Activated CD8-positive, alpha-beta memory T cell treated with anti-CD3 and anti-CD28 coated beads for 36 hours (primary cell): ENCODE results near the gene MACROH2A1. TPM values are rescaled to one million over a fixed set of nuclear protein-coding genes. Genes with fewer than 3 reads are reported as not detected.

Experiments used
- CTCF ChIA-PET: fragments of 350-600 bp; sonication (Branson Sonifier 250); formaldehyde crosslinking; loops from one replicate; lab custom pipeline; 2021; ENCODE audit warnings: antibody characterized with exemption; lab: Charles Lee
- POLR2A ChIA-PET: fragments of 350-600 bp; sonication (Branson Sonifier 250); formaldehyde crosslinking; loops from one replicate; lab custom pipeline; 2021; ENCODE audit warnings: antibody characterized with exemption; lab: Charles Lee
- total RNA-seq, 2 experiments: library from RNA; stranded (reverse); gene quantifications; one replicate each; pipeline ENCODE4 v1.2.3, GENCODE V29; 2021

The MACROH2A1 gene
- total RNA-seq, 2 experiments from 2014 or later, result 198 to 201 TPM

DNA sequence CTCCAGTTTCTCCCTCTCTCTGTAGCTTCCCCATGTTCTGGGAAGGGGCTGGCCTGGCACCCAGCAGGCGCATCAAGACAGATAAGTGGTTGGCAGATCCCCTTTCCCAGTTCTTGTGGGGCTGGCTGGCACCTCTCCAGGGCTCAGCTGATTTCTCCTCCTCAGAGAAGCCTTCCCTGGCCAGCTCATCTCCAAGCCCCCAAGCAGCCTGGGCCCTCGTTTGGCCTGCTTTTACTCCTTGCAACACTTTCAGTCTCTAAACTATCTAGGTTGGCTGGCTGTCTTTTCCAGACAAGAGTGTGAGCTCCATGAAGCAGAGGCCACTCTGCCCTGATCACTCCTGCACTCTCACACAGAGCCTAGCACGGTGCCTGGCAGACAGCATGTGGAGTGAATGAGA lies 13.5 kb downstream of the MACROH2A1 start:
- ChIA-PET POLR2A (no interaction called here), CTCF (interaction anchor here (0.8 kb wide), 1 partner anchor 9 kb away, joined by 3 read pairs; no protein-coding TSS in a partner anchor)

DNA sequence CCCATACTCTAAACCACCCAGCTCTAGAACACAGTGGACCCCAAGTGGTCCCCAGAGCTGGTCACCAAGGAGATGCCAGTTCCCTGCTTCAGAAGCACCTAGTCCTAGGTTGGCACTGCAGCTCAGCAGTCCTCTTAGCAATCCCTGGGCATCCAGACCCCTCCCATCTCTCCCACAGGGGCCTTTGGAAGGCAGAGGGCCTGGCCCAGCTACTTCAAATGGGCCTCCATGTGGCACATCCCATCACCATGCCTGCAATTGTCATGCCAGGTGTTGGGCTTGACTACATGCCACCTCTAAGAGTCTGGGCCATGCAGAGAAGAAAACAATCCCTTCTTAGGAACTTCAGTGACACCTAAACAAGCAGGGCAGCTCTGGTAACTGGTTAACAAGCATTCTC lies 14.1 kb downstream of the MACROH2A1 start:
- POLR2A ChIA-PET, result no interaction called here
- CTCF ChIA-PET, result interaction anchor here (0.8 kb wide), 1 partner anchor 10 kb away, joined by 3 read pairs; no protein-coding TSS in a partner anchor

DNA sequence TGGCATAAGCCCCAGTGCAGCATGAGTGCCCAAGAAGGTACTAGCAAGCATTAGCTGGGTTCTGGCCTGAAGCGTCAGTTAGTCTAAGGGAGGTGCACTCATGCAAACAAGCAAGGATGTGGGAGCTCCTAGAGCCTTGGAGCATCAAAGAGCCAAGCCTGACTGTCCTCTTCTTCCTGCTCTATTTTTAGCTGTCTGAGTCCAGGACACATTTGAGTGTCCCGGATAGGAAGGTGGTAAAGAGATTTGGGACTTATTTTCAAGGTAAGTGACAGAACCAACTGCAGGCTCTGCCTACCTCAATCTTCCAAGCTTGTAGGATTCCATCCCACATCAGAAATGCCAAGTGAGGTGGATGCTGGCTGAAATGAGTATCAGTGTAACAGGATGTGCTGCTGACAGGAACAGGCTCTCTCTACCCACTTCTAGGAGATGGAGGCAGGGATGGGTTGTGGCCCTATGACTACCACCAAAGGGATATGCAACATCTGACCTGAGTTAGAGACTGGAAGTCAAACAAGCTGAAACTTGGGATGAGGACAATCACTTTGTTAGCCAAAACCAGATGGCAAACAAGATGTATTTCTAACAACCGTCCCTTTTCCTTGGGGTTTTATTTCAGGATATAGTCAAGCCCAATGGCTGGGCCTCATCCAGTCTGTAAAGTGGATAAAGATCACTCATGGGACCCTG lies 15.1 kb downstream of the MACROH2A1 start:
- CTCF ChIA-PET, result no interaction called here
- POLR2A ChIA-PET, result no interaction called here

DNA sequence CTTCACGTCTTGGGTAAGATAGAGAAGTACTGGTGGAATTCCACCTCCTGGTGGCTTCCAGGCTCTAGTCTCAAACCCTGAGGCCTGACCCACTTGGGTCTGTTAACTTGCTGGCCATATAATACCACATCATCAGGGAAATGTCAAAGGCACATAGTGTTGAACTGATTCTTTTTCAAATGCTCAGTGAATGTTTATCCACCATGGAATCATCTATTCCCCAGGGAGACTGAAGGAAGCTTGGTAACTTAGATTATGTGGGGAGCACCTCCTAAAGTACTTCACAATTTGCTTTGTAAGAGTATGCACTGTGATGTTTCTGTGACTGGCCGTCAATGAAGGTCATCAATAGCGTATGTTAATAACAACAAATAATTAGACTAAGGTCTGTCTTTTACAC lies 16.1 kb downstream of the MACROH2A1 start:
- CTCF ChIA-PET, result no interaction called here
- POLR2A ChIA-PET, result no interaction called here

DNA sequence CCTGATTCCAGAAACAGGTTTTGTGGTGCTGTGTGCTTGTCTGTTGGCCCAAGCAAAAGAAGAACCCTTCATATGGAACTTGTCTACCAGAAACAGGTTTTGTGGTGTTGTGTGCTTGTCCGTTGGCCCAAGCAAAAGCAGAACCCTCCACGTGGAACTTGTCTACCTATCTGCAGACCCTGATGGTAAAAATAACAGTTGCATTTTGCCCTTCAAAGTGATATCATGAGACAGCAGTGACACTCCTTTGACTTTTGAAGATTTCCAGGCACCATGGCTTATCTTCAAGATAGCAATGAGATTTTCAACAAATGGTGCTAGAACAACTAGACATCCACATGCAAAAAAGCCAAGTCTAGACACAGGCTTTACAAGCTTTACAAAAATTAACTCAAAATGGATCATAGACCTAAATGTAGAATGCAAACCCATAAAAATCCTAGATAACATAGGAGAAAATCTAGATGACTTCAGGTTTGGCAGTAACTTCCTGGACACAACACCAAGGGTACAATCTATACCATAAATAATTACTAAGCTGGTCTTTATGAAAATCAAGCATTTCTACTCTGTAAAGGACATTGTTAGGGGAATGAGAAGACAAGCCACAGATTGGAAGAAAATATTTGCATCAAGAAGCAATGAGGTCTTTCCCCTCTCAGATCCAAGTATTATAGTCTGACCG lies 16.8 kb downstream of the MACROH2A1 start:
- CTCF ChIA-PET, result no interaction called here
- POLR2A ChIA-PET, result no interaction called here

DNA sequence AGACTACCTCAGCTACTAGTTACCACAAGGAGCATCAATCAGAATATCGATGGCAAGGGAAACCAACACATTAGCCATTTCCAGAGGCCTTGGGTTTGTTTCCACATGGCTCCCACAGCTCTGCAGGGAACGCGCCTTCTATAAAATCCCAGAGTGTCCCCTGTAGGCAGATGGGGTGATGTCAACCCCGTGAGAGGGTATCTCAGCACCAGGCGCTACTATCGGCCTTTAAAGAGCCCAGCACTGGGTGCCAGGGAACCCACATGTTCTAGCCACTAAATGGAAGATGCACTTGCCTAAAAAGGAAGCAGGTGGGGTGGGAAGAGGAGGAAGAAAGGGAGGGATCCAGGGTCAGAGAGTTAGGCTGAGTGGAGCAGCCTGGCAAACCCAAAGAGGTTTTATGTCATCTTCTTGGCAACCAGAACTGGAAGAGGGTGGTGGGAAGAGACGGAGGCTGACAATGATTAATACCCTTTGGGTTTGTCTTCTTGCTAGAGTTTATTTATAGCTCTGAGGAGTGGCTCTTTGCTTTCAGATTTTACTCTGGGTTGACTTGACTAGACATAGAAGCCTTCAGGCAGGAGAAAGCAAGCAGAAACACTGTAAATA lies 19.9 kb downstream of the MACROH2A1 start:
- ChIA-PET POLR2A (no interaction called here), CTCF (interaction anchor here (2.0 kb wide), 1 partner anchor 7 kb away, joined by 5 read pairs; no protein-coding TSS in a partner anchor)

DNA sequence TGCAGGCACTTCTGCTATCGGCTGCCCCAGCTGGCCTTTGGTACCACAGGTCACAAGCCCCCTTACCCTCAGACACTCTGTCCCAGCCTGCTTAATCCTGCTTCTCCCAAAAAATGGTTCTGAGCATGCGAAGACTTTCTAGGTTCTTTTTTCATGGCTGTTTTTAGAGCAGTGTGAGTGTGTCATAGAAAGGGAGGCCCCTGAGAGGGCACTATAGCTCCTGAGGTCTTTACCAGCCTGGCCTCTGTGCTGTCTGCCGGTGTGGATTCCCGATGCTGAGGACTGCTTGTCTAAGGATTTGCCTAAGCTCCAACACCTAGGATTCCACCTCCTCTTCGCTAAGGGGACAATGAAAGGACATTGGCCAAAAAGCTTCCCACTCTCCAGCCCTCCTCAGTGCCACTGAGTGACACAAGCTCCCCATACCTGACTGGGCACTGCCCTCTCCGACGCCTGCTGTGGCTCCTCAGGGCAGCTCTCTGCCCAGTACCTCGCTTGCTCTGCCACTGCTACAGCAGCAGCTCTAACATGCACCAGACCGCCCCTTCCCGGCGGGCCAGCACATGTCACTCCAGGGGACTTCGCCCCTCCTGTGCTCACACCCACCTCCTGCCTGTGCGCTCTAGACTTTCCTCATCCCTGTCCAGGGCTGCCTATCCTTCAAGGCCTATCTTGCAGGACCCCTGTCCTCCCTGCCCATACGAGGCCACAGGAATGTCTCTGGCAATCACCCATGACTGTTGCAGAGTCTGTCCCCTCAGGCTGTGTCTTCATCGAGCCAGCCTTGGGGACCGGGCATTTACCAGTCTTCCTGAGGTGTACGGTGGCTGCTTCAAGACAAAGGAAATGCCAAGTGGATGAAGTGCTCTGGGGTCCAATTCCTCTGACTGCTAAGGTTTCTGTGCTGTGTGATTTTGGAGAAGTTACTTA lies 21.0 kb downstream of the MACROH2A1 start:
- ChIA-PET CTCF (interaction anchor here (2.0 kb wide), 1 partner anchor 8 kb away, joined by 5 read pairs; no protein-coding TSS in a partner anchor), POLR2A (no interaction called here)

DNA sequence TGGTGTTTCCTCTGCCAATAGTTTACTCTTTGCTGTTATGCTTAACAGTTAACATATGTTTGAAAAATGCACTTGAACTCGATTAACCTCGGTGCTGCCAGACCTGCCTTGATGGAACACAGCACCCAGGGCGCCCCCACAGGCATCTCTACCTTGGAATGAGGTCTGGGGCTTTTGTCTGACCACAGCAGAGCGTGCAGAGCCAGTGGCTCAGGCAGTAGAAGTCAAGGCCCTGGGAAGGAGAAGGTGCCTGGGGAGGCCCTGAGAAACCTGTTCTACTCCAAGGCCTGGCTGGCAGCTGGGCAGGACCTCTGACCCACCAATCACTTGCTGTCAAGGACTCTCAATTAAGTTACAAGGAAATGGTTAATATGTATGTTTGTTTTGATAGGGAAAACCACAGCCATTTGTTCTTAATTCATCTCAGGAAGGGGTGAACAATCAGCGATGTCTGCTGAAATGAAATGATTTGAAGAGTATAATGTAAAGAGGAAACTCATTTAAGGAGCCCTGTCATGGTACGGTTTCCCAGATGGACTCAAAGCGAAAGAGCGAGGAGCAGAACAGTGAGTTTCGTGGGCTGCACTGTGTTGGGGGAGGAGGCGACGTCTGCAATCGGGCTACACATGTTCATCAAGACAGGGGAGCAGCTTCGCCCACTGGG lies 21.9 kb downstream of the MACROH2A1 start:
- POLR2A ChIA-PET, result no interaction called here
- CTCF ChIA-PET, result interaction anchor here (2.0 kb wide), 1 partner anchor 9 kb away, joined by 5 read pairs; no protein-coding TSS in a partner anchor

DNA sequence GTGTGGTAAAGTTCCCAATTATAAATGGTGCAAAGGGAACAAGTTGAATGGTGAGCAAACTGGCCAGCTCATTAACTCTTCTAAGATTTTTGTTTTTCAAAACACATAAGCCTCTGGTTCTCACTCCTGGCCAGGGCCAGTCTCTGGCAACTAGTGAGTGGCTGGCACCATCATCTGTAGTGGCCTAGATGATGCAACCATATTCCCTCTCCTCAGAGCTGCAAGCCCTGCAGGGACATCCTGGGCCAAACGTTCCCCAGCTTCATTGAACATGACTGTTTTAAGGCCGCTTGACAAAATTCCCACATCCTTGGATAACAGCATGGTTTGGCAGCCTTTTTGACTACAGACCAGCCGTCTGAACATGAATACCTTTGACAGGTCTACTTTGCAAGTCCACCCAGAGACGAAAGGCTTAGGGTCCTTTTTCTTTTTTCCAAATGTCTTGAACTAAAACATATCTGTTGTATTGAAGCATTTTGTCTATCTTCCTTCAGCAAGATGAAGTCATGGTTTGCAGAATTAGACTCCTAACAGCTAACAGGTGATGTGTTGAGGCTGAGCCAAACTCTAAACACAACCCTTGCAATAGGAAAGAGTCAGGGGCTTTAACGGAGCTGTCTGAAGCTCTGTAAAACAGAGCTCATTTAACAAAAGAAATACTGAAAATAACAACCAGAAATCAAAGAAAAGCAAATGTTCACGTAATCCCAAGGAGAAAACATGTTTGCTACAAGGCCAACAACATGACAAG lies 23.8 kb downstream of the MACROH2A1 start:
- ChIA-PET CTCF (no interaction called here), POLR2A (no interaction called here)

DNA sequence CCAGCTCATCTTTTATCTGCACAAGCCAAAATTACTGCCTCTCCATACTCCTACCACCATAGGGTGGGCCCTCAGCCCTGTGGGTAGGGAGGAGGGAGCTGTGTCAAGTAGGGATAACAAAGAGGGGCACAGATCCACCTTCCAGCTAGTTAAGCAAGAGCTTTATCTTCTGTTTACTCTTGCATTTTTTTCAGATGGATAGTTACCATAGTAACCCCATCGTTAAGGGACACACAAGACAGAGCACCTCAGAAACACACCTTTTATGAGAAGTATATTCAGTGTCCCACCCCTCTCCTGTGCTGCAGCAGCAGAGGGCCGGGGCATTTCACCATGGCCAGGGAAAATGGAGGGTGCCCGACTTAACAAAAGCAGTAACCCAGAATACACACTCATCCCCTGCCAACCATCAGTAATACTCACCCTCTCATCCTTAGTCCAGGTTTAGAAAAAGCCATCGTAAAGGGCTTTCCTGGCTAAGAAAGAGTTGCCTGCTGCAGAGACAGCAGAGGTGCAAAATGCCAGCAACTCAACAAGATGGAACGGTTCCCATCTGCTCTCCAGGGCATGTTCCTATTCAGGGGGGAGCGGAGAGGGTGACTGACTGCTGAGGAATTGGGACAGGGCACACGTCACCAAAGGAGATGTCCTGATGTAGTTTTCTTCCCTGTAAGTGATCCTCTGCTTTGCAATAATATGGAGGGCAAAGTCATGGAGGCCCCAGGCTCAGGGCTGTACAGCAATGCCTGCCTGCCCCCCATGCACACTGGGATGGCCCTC lies 25.1 kb downstream of the MACROH2A1 start:
- ChIA-PET CTCF (no interaction called here), POLR2A (no interaction called here)

DNA sequence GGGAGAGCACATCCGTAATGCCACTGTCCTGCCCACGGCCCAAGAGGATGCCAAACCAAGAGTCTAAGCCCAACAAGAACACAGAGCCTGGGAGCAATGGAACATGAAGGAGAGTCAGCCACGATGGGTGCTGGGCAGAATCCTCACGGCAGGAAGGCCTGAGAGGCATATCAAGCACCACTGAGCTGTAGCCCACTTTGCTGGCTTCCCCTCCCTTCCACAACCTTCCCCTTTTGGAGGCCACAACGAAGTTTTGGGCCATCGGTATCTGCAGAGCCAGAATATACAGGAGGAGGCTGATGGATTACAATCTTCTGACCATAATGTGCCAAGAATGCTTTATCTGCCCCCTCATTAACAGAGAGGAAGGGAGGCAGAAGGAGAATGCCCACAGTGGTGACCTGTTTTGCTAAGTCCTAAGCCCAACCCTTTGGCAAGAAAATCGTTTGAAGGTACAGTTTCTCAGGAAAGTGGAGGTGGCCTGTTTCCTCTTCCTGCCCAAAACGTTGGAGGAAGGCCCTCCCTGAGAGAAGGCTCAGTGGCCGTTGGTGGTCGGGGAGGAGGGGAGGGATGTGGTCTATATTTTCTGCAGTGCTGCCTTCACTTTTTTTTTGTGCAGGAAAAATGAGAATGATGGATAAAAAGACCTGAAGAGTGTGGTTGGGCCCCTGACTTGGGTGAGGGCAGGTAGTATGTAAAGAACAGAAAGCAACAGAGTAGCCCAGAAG lies 26.2 kb downstream of the MACROH2A1 start:
- ChIA-PET CTCF (no interaction called here), POLR2A (no interaction called here)

DNA sequence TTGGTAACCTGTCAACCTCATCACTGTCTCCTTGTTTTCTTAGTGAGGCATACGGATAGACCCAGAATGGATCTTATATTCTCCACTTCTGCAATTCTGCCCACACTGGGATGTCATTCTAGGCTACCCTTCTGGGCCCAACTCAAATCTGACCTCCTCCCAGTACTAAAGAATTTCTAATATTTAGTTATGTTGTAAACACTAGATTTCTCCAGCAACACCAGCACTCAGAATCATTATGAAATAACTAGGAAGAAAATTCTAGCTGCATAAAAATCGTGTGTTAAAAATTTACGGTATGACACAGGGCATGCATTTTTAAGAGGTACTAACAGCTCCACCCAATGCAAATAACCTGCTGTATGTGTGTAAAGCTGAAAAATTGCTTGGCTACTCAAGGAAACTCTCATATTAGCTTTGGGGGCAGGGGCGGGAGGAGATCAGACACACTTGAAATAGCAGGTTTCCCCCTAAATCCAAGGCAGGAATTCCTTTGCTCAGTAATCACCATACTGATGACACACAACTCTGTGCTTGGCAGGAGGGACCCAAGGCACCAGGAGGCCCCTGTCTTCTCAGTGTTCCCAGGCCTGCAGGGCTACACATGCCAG lies 27.3 kb downstream of the MACROH2A1 start:
- CTCF ChIA-PET, result no interaction called here
- POLR2A ChIA-PET, result no interaction called here

DNA sequence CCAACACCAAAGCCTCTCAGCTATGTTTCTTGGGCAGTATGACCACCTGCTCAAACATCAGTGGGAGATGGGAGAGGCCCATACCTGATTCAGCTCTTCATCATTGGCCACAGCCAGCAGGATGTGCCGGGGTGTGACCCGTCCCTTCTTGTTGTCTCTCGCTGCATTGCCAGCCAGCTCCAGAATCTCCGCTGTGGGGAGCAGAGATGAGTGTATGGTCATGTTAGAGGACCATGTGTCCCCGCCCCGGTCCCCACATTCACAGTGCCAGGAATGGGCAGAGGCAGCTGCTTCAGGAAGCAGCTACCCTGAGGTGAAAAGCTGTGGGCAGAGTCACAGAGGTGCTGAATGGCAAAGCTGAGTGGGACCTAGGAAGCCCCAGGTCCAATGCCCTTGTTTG lies 29.1 kb downstream of the MACROH2A1 start:
- CTCF ChIA-PET, result no interaction called here
- POLR2A ChIA-PET, result no interaction called here

DNA sequence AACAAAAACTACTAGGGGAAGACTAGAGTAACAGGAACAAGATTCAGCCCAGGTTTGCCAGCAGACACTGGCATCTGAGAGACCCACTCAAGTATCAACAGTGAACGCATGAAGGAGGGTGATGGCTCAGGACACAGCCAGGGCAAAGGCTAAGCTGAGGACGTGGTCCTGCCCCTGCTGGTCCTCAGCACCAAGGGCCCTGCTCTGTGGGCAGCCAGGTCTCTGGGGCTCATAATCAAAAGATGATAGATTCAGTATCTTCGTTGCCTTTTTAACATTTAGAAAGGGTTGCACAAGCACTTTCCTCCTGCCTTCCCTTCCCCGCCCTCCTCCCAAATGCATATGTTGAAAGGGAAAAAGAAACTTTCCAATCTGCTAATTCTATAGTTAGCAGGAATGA lies 31.5 kb downstream of the MACROH2A1 start:
- ChIA-PET CTCF (no interaction called here), POLR2A (no interaction called here)

DNA sequence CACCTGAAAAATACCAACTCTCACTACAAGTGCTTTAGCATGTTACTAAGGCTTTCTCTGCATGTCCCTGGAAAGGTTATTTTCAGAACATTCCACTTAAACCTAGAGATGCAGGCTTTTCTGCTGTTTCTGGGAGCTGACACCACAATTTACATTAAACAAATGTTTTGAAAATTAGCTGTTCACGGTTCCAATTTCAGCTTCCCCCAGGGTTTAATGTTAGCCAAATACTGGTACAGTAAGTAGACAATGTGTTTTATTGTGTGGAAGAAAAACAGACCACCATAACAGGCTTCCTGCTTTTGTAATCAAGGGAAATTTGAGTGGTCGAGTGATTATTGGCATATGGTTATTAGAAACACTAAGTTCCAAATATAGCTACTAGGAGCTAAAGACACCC lies 32.0 kb downstream of the MACROH2A1 start:
- ChIA-PET CTCF (no interaction called here), POLR2A (no interaction called here)

DNA sequence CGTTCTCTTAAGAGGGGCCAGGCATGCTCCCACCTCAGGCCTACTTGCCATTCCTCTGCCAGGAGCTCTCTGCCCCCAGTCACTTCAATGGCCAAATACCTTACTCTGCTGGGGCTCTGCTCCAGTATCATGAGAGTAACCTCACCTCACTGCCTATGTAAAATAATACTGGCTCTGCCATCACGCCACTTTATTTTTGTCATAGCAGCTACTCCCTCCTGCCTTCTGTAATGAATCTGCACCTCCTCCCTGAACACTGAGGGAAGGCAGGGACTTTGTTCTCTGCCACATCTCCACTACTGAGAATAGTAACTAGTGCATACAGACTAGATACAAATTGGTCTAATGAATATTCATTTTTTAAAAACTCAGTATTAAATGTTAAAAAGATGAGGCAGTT lies 33.8 kb downstream of the MACROH2A1 start:
- ChIA-PET CTCF (no interaction called here), POLR2A (no interaction called here)
